ENCODE results near the gene AP4M1. TPM values are rescaled to one million over a fixed set of nuclear protein-coding genes. Genes with fewer than 3 reads are reported as not detected.

Gene AP4M1
- total and polyA plus RNA-seq, 9 of the 15 experiments (the other 6 are each of a cell fraction or from before 2014, with no cell fraction given) = 1.3 to 30.9 (median 14.1) TPM

- Histone ChIP-seq H3K9me3 (replicated peaks; ENCODE audit: control insufficient read depth, insufficient read depth, low read depth, low read length) (no peaks in the 10 kb centered on the region), H3K9ac (ENCODE audit: insufficient read depth in 1 of 2, low read depth in 2 of 2, low read length in 2 of 2) (peak overlapping the region in 1 of 2 experiments; percentile 98; a peak in 2 of 4 replicates), H3K79me2 (ENCODE audit: control insufficient read depth, insufficient read depth, low read length) (peaks cover 30% of the 10 kb centered on the region), H4K20me1 (replicated peaks; ENCODE audit: control insufficient read depth, insufficient read depth, low read length) (peaks cover 10% of the 10 kb centered on the region), H3K27ac (ENCODE audit: extremely low read depth, low read depth, low read length) (0 out of 3 replicates have a peak overlapping the region, but pooled peaks have one; percentile 91), H3K4me2 (ENCODE audit: insufficient read depth, low read length) (no peak overlapping the region), H3K36me3 (ENCODE audit: control insufficient read depth, insufficient read depth, low read length) (peaks cover 57% of the 10 kb centered on the region), H3K4me1 (replicated peaks in 1 of 2; ENCODE audit: control insufficient read depth in 2 of 2, insufficient read depth in 2 of 2, low read length in 2 of 2) (peaks cover 37 to 83% of the 10 kb centered on the region in 2 experiments), H3K9me1 (ENCODE audit: control insufficient read depth, insufficient read depth, low read length) (no peaks in the 10 kb centered on the region), H3K4me3 (no peak overlapping the region), H3K27me3 (ENCODE audit: control insufficient read depth in 2 of 2, insufficient read depth in 2 of 2, low read length in 2 of 2) (no peaks in the 10 kb centered on the region), H2AFZ (ENCODE audit: low read depth, low read length) (no peak overlapping the region)
- FAIRE-seq (no peak), ATAC-seq (no peak), DNase-seq (ENCODE audit: extremely low read depth in 1 of 4, low spot score in 3 of 4) (no peak)
- intact Hi-C loops (cut with micrococcal nuclease) = loop anchor here (5.0 kb wide), 1 partner anchor 117 kb away; no protein-coding TSS in a partner anchor
- ChIA-PET POLR2A (interaction anchor here (0.6 to 1.4 kb wide), 4 partner anchors 8 to 23 kb away, joined by 3 to 4 read pairs (median 4); partner anchors contain the start of gene GAL3ST4), CTCF (ENCODE audit: low intra/inter-chr PET ratio) (interaction anchor here (1.1 kb wide), 1 partner anchor 60 kb away, joined by 3 read pairs; no protein-coding TSS in a partner anchor)
- in situ Hi-C loops (cut with MboI) = no loop called here
- 76% methylated on average over 20 of the region's 20 CpGs for WGBS (ENCODE audit: insufficient coverage, low coverage, missing lambda C conversion rate)
- no TSS peak for BruUV-seq (replicated peaks)
- no peak for TF ChIP-seq ZNF57 (CRISPR knock-in tag; IDR thresholded peaks at IDR 0.05)
- no peak for TF ChIP-seq ZNF77 (CRISPR knock-in tag; IDR thresholded peaks at IDR 0.05)
- TF ChIP-seq ZHX1 (conservative IDR thresholded peaks at IDR 0.05; ENCODE audit: low read length) = no peak
- TF ChIP-seq CREBBP (IDR thresholded peaks at IDR 0.05; ENCODE audit: low read depth, low read length) = no peak
- TF ChIP-seq JUND (IDR thresholded peaks at IDR 0.05; ENCODE audit: borderline replicate concordance, low read depth, low read length) = no peak
- no peak for TF ChIP-seq JUND (tag; IDR thresholded peaks at IDR 0.05; ENCODE audit: borderline replicate concordance, low read depth, low read length)
- no peak for TF ChIP-seq MCM5 (IDR thresholded peaks at IDR 0.05; ENCODE audit: low read depth)
- no peak for TF ChIP-seq CC2D1A (IDR thresholded peaks at IDR 0.05)
- TF ChIP-seq KDM1A (IDR thresholded peaks at IDR 0.05) = peak; percentile 83 to 88
- TF ChIP-seq ETS1 (conservative IDR thresholded peaks at IDR 0.05; ENCODE audit: control insufficient read depth, low read depth, low read length) = 0 out of 2 replicates have a peak, but pooled peaks have one; percentile 24
- no peak for TF ChIP-seq FOXA1 (IDR thresholded peaks at IDR 0.05; ENCODE audit: borderline replicate concordance)
- TF ChIP-seq ZBTB49 (CRISPR knock-in tag; IDR thresholded peaks at IDR 0.05; ENCODE audit: borderline replicate concordance) = no peak
- 0 out of 2 replicates have a peak, but pooled peaks have one; percentile 48 for TF ChIP-seq ZNF717 (CRISPR knock-in tag; IDR thresholded peaks at IDR 0.05)
- no peak for TF ChIP-seq RFX7 (CRISPR knock-in tag; IDR thresholded peaks at IDR 0.05)
- no peak for TF ChIP-seq HDAC3 (IDR thresholded peaks at IDR 0.05; ENCODE audit: borderline replicate concordance, partially characterized antibody)
These were observed 54.3 kb downstream of the AP4M1 start for GRCh38 chr7:100155553-100156317.

Data from K562 (cell line).